Measurements from ENCODE around the gene LRRC41.

LRRC41 gene

GRCh38 chr1:46277658-46278373 lies 25.6 kb downstream of the LRRC41 start:
- Histone ChIP-seq H3K4me2 (ENCODE audit: low read depth, low read length) (no peak overlapping the region), H3K4me1 (ENCODE audit: low read length) (no peaks in the 10 kb centered on the region), H3K4me3 (ENCODE audit: low read length) (no peak overlapping the region), H4K20me1 (ENCODE audit: insufficient read depth, low read length) (no peaks in the 10 kb centered on the region), H2AFZ (ENCODE audit: low read length) (no peak overlapping the region), H3K36me3 (replicated peaks; ENCODE audit: insufficient read depth, low read length) (peaks cover 10% of the 10 kb centered on the region), H3K9me2 (replicated peaks; ENCODE audit: insufficient read depth, low read length) (no peaks in the 10 kb centered on the region), H3K79me2 (ENCODE audit: low read length) (no peaks in the 10 kb centered on the region), H3K9ac (ENCODE audit: low read length) (no peak overlapping the region), H3K9me3 (replicated peaks; ENCODE audit: insufficient read depth, low read length) (no peaks in the 10 kb centered on the region), H3F3A (ENCODE audit: insufficient read depth, low read length) (0 out of 2 replicates have a peak, but pooled peaks cover 3% of the 10 kb centered on the region), H3K27me3 (replicated peaks; ENCODE audit: insufficient read depth, low read length) (no peaks in the 10 kb centered on the region), H3K27ac (ENCODE audit: low read length) (no peak overlapping the region)
- DNase-seq: no peak
- no peak for TF ChIP-seq EZH2 (optimal IDR thresholded peaks at IDR 0.05; ENCODE audit: low read depth, low read length)
- TF ChIP-seq EZH2phosphoT487 (IDR thresholded peaks at IDR 0.05; ENCODE audit: low read length): no peak
- TF ChIP-seq CTCF (IDR thresholded peaks at IDR 0.05; ENCODE audit: low read length): no peak

- H4K20me1 ChIP-seq (ENCODE audit: insufficient read depth, low read length): no peaks in the 10 kb centered on the region
- peaks cover 21% of the 10 kb centered on the region; the same call in 1 of the 2 replicates for H3K36me3 ChIP-seq (replicated peaks; ENCODE audit: insufficient read depth, low read length)
- H2AFZ ChIP-seq (ENCODE audit: low read length): no peak overlapping the region
These were observed 28.4 kb downstream of the LRRC41 start for GRCh38 chr1:46275030-46275337.

GRCh38 chr1:46274225-46275029 lies 29.0 kb downstream of the LRRC41 start:
- Histone ChIP-seq H3K9me2 (replicated peaks; ENCODE audit: insufficient read depth, low read length) (no peaks in the 10 kb centered on the region), H3K27me3 (replicated peaks; ENCODE audit: insufficient read depth, low read length) (no peaks in the 10 kb centered on the region), H3K79me2 (ENCODE audit: low read length) (no peaks in the 10 kb centered on the region), H4K20me1 (ENCODE audit: insufficient read depth, low read length) (no peaks in the 10 kb centered on the region), H3F3A (ENCODE audit: insufficient read depth, low read length) (0 out of 2 replicates have a peak, but pooled peaks cover 3% of the 10 kb centered on the region), H3K36me3 (replicated peaks; ENCODE audit: insufficient read depth, low read length) (peaks cover 21% of the 10 kb centered on the region; the same call in 1 of the 2 replicates), H3K9me3 (replicated peaks; ENCODE audit: insufficient read depth, low read length) (no peaks in the 10 kb centered on the region), H3K4me3 (ENCODE audit: low read length) (no peak overlapping the region), H2AFZ (ENCODE audit: low read length) (no peak overlapping the region), H3K27ac (ENCODE audit: low read length) (no peak overlapping the region), H3K4me2 (ENCODE audit: low read depth, low read length) (no peak overlapping the region), H3K4me1 (ENCODE audit: low read length) (no peaks in the 10 kb centered on the region), H3K9ac (ENCODE audit: low read length) (no peak overlapping the region)
- TF ChIP-seq EZH2 (optimal IDR thresholded peaks at IDR 0.05; ENCODE audit: low read depth, low read length) (no peak), EZH2phosphoT487 (IDR thresholded peaks at IDR 0.05; ENCODE audit: low read length) (no peak), CTCF (IDR thresholded peaks at IDR 0.05; ENCODE audit: low read length) (no peak)
- no peak for DNase-seq

More at GRCh38 chr1:46275030-46275337, 28.4 kb downstream of the LRRC41 start:
- no peaks in the 10 kb centered on the region for H3K9me2 ChIP-seq (replicated peaks; ENCODE audit: insufficient read depth, low read length)
- H3K79me2 ChIP-seq (ENCODE audit: low read length): no peaks in the 10 kb centered on the region
- H3K4me3 ChIP-seq (ENCODE audit: low read length): no peak overlapping the region
- H3K4me1 ChIP-seq (ENCODE audit: low read length): no peaks in the 10 kb centered on the region
- no peak overlapping the region for H3K9ac ChIP-seq (ENCODE audit: low read length)
- 0 out of 2 replicates have a peak, but pooled peaks cover 3% of the 10 kb centered on the region for H3F3A ChIP-seq (ENCODE audit: insufficient read depth, low read length)
- TF ChIP-seq EZH2 (optimal IDR thresholded peaks at IDR 0.05; ENCODE audit: low read depth, low read length): no peak
- TF ChIP-seq EZH2phosphoT487 (IDR thresholded peaks at IDR 0.05; ENCODE audit: low read length): no peak
- no peak for TF ChIP-seq CTCF (IDR thresholded peaks at IDR 0.05; ENCODE audit: low read length)
- no peak overlapping the region for H3K4me2 ChIP-seq (ENCODE audit: low read depth, low read length)
- no peak overlapping the region for H3K27ac ChIP-seq (ENCODE audit: low read length)
- no peaks in the 10 kb centered on the region for H3K9me3 ChIP-seq (replicated peaks; ENCODE audit: insufficient read depth, low read length)
- H3K27me3 ChIP-seq (replicated peaks; ENCODE audit: insufficient read depth, low read length): no peaks in the 10 kb centered on the region
- DNase-seq: no peak
